ENCODE data around the gene AKAP10.

AKAP10 gene

DNA sequence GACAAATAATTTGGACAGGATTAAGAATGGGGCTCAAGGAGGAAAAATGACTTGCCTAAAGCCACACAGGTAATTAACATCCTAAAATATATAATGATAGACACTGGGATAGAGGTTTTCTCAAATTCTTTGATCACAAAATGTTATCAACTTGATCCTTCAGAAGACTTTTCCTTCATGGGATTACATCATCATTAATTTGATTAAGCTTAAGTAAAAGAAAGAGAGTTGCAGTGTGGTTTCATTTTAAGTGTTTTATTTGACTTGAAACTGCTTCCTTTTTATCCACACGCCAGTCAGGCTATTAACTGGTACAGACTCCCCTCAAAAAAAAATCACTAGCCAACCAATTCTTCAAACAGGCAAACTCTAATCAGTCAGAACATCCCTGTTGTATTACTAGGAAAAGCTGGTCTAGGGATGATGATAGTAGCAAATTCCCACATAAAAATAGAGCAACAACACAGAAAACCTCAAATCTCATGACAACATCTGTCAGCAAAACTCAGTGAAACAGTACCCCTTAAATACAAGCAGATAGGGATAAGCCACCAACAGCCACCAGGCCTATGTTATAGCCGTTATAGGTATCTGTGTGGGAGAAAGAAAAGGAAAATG is 32.5 kb downstream of the AKAP10 start:
- WGBS (ENCODE audit: insufficient coverage, insufficient read length) = no CpG with 5 or more reads among the region's 2 CpGs
- Histone ChIP-seq H3K27me3 (ENCODE audit: control insufficient read depth, insufficient read depth, low read length) (no peaks in the 10 kb centered on the region), H3K9me3 (ENCODE audit: control insufficient read depth, insufficient read depth, low read length) (no peaks in the 10 kb centered on the region), H3K27ac (ENCODE audit: low read length) (no peak overlapping the region), H3K36me3 (ENCODE audit: control insufficient read depth, insufficient read depth, low read length) (peaks cover 6% of the 10 kb centered on the region), H3K4me3 (ENCODE audit: low read length) (no peak overlapping the region), H3K4me1 (ENCODE audit: control insufficient read depth, insufficient read depth, low read length) (no peaks in the 10 kb centered on the region)
- DNase-seq (ENCODE audit: low read depth, low spot score) = no peak

DNA sequence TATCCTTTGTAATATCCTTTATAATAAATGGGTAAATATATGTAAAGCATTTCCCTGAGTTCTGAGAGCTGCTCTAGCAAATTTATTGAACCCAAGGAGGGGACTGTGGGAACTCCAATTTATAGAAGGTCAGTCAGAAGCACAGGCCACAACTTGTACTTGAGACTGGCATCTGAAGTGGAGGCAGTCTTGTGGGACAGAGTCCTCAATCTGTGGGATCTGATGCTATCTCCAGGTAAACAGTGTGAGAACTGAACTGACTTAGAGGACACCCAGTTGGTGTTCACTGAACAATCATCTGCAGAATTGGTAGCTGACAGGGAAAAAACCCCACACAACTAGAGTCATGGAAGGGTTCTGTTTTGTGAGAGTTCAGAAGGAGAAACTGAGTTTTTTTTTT is 34.0 kb downstream of the AKAP10 start:
- Histone ChIP-seq H3K27me3 (ENCODE audit: control insufficient read depth, insufficient read depth, low read length) (no peaks in the 10 kb centered on the region), H3K27ac (ENCODE audit: low read length) (no peak overlapping the region)
- DNase-seq (ENCODE audit: low read depth, low spot score) = no peak

DNA sequence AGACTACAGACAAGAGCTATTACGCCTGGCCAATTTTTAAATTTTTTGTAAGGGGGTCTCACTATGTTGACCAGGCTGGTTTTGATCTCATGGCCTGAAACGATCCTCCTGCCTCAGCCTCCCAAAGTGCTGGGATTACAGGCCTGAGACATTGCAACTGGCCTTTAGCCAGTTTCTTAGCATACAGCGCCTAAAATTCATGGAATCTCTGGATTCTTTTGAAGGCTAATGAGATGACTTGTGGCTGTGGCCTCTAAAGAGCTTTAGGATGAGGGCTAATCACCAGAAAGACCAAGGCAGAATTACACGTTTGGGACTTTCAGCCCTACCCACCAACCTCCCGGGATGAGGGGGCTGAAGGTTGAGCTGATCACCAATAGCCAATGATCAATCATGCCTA is 34.6 kb downstream of the AKAP10 start:
- no CpG with 5 or more reads among the region's 5 CpGs for WGBS (ENCODE audit: insufficient coverage, insufficient read length)
- no peaks in the 10 kb centered on the region for H3K27me3 ChIP-seq (ENCODE audit: control insufficient read depth, insufficient read depth, low read length)
- no peaks in the 10 kb centered on the region for H3K9me3 ChIP-seq (ENCODE audit: control insufficient read depth, insufficient read depth, low read length)
- H3K4me1 ChIP-seq (ENCODE audit: control insufficient read depth, insufficient read depth, low read length) = no peaks in the 10 kb centered on the region
- DNase-seq (ENCODE audit: low read depth, low spot score) = no peak
- no peak overlapping the region for H3K27ac ChIP-seq (ENCODE audit: low read length)
- H3K4me3 ChIP-seq (ENCODE audit: low read length) = no peak overlapping the region
- peaks cover 14% of the 10 kb centered on the region for H3K36me3 ChIP-seq (ENCODE audit: control insufficient read depth, insufficient read depth, low read length)

More for the DNA sequence above, 34.0 kb downstream of the AKAP10 start:
- Histone ChIP-seq H3K9me3 (ENCODE audit: control insufficient read depth, insufficient read depth, low read length) (no peaks in the 10 kb centered on the region), H3K4me3 (ENCODE audit: low read length) (no peak overlapping the region), H3K4me1 (ENCODE audit: control insufficient read depth, insufficient read depth, low read length) (no peaks in the 10 kb centered on the region), H3K36me3 (ENCODE audit: control insufficient read depth, insufficient read depth, low read length) (peaks cover 13% of the 10 kb centered on the region)

DNA sequence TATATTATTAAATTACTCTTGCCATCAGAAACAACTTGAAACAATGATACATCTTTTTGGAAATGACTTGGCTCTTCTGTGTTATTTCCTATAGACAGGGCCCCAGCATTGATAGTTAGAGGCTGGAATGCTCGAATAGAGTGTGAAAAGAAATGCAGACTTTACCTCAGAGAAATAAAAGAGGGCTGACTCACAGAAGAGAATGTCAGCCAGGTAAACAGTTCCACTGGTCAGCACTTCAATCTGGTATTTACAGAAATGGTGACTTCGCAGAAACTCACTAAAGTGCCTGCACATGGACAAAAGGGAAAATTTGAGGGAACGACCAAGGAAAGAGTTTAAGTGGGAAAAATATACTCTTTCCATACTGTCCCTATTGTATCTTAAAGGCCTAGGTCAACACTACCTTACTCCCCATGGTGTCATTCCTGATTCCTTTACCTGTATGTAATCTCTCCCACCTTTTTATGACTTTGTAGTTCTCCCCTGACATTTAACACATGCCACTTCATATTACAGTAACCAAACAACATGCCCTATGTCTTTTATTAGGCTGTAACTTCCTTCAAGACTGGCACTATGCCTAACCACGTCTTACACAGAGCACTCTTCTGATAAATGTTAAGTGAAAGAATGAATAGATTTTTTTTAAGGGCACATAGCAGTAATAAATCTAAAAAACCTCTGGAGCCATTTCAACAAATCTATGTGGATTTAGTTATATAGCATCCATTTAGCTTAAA is 36.7 kb downstream of the AKAP10 start:
- WGBS (ENCODE audit: insufficient coverage, insufficient read length) = no CpG with 5 or more reads among the region's 4 CpGs
- no peaks in the 10 kb centered on the region for H3K27me3 ChIP-seq (ENCODE audit: control insufficient read depth, insufficient read depth, low read length)
- no peaks in the 10 kb centered on the region for H3K9me3 ChIP-seq (ENCODE audit: control insufficient read depth, insufficient read depth, low read length)
- H3K4me1 ChIP-seq (ENCODE audit: control insufficient read depth, insufficient read depth, low read length) = no peaks in the 10 kb centered on the region
- DNase-seq (ENCODE audit: low read depth, low spot score) = no peak
- H3K4me3 ChIP-seq (ENCODE audit: low read length) = no peak overlapping the region
- no peak overlapping the region for H3K27ac ChIP-seq (ENCODE audit: low read length)
- peaks cover 12% of the 10 kb centered on the region; the same call in 1 of the 2 replicates for H3K36me3 ChIP-seq (ENCODE audit: control insufficient read depth, insufficient read depth, low read length)

DNA sequence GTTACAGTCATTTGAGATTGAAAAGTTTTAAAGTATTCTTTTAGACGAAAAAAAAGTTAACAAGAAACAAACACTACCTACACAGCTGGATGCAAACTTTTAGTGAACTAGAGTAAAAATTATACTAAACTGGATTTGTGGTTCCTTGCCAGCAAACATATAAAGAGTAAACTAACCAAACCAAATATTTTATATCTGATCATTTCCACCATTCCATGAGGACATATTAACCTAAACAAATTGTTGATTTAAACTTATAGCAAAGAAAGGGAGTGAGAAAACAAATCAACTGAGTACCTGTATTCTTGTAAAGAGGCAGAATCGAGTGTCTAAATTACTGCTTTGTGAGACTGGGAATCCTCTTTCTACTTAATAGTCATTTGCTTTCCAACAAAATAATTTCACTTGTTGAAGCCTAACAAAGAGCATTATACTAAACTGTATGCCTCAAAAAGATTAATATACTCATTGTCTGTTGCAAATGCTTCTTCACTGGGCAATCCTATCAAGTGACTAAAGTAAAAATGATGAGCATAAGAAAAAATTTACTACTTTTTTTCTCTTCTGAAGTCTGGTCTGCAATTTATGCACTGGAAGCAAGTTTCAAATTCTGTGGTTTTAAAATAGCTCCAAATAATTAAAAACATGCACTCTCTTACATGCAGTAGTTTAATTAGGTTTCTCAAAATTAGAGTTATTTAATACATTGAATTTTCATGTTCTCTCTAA is 37.5 kb downstream of the AKAP10 start:
- no CpG with 5 or more reads among the region's 2 CpGs for WGBS (ENCODE audit: insufficient coverage, insufficient read length)
- H3K27me3 ChIP-seq (ENCODE audit: control insufficient read depth, insufficient read depth, low read length) = no peaks in the 10 kb centered on the region
- no peak overlapping the region for H3K4me3 ChIP-seq (ENCODE audit: low read length)
- H3K9me3 ChIP-seq (ENCODE audit: control insufficient read depth, insufficient read depth, low read length) = no peaks in the 10 kb centered on the region
- DNase-seq (ENCODE audit: low read depth, low spot score) = no peak
- peaks cover 12% of the 10 kb centered on the region; the same call in 1 of the 2 replicates for H3K36me3 ChIP-seq (ENCODE audit: control insufficient read depth, insufficient read depth, low read length)
- no peaks in the 10 kb centered on the region for H3K4me1 ChIP-seq (ENCODE audit: control insufficient read depth, insufficient read depth, low read length)
- no peak overlapping the region for H3K27ac ChIP-seq (ENCODE audit: low read length)

DNA sequence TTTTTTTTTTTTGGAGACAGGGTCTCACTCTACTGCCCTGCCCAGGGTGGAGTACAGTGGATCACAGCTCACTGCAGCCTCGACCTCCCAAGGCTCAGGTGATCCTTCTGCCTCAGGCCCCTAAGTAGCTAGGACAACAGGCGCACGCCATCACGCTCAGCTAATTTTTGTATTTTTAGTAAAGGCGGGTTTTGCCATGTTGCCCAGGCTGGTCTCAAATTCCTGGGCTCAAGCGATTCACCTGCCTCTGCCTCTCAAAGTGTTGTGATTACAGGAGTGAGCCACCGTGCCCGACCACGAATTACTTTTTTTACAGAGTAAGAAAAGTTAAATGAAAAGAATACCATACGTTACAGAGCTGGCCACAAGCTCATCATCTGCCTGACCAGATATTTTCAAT is 38.9 kb downstream of the AKAP10 start:
- Histone ChIP-seq H3K9me3 (ENCODE audit: control insufficient read depth, insufficient read depth, low read length) (no peaks in the 10 kb centered on the region), H3K36me3 (ENCODE audit: control insufficient read depth, insufficient read depth, low read length) (peaks cover 20% of the 10 kb centered on the region; the same call in 1 of the 2 replicates), H3K4me1 (ENCODE audit: control insufficient read depth, insufficient read depth, low read length) (no peaks in the 10 kb centered on the region), H3K27me3 (ENCODE audit: control insufficient read depth, insufficient read depth, low read length) (no peaks in the 10 kb centered on the region), H3K27ac (ENCODE audit: low read length) (no peak overlapping the region), H3K4me3 (ENCODE audit: low read length) (no peak overlapping the region)
- no CpG with 5 or more reads among the region's 10 CpGs for WGBS (ENCODE audit: insufficient coverage, insufficient read length)
- DNase-seq (ENCODE audit: low read depth, low spot score) = no peak

DNA sequence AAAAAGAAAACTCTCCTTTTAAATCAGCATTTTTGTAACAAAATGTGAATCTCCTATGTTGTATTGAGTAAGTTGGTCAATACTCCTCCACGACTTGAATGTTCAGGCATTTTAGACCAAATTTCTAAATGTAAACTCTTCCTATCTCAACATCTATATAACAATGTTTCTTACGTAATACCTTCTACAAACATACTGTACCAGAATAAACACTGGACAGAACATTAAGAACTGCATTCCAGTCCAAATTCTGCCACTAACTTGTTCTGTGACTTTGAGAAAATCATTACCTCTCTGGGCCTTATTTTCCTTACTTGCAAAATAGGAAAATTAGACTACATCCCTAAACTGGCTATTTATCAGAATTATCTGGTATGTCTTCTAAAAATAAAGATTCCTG is 40.1 kb downstream of the AKAP10 start:
- Histone ChIP-seq H3K4me1 (ENCODE audit: control insufficient read depth, insufficient read depth, low read length) (no peaks in the 10 kb centered on the region), H3K4me3 (ENCODE audit: low read length) (no peak overlapping the region), H3K27me3 (ENCODE audit: control insufficient read depth, insufficient read depth, low read length) (no peaks in the 10 kb centered on the region), H3K36me3 (ENCODE audit: control insufficient read depth, insufficient read depth, low read length) (peaks cover 20% of the 10 kb centered on the region; the same call in 1 of the 2 replicates), H3K27ac (ENCODE audit: low read length) (no peak overlapping the region), H3K9me3 (ENCODE audit: control insufficient read depth, insufficient read depth, low read length) (no peaks in the 10 kb centered on the region)
- 100% methylated on average over 1 of the region's 2 CpGs for WGBS (ENCODE audit: insufficient coverage, insufficient read length)
- DNase-seq (ENCODE audit: low read depth, low spot score) = no peak

DNA sequence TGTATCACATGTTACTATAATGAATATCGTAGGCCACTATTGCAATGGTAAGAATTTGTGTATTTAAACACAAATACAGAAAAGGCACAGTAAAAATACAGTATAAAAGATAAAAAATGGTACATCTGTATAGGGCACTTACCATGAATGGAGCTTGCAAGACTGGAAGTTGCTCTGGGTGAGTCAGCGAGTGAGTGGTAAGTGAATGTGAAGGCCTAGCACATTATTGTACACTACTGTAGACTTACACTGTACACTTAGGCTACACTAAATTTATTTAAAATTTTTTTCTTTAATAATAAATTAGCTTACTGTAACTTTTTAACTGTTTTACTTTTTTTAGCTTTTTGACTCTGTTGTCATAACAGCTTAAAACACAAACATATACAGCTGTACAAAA is 42.5 kb downstream of the AKAP10 start:
- Histone ChIP-seq H3K9me3 (ENCODE audit: control insufficient read depth, insufficient read depth, low read length) (no peaks in the 10 kb centered on the region), H3K4me3 (ENCODE audit: low read length) (no peak overlapping the region), H3K27me3 (ENCODE audit: control insufficient read depth, insufficient read depth, low read length) (no peaks in the 10 kb centered on the region), H3K36me3 (ENCODE audit: control insufficient read depth, insufficient read depth, low read length) (peaks cover 20% of the 10 kb centered on the region; the same call in 1 of the 2 replicates), H3K4me1 (ENCODE audit: control insufficient read depth, insufficient read depth, low read length) (no peaks in the 10 kb centered on the region), H3K27ac (ENCODE audit: low read length) (no peak overlapping the region)
- no CpG with 5 or more reads among the region's 2 CpGs for WGBS (ENCODE audit: insufficient coverage, insufficient read length)
- no peak for DNase-seq (ENCODE audit: low read depth, low spot score)

DNA sequence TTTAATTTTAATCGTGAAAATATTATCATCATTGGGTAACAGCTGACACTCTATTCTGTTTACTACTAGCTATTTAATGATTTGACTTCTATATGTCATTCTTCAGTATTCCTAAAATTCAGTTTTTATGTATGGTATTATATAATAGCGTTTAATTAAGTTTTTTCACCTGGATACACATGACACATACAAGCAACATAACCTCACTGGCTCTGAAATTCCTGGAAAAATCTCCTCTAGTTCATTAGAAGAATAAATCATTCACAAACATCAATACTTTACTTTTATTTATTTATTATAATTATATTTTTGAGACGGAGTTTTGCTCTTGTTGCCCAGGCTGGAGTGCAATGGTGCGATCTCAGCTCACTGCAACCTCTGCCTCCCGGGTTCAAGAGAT is 44.0 kb downstream of the AKAP10 start:
- no peak for DNase-seq (ENCODE audit: low read depth, low spot score)
- Histone ChIP-seq H3K4me3 (ENCODE audit: low read length) (no peak overlapping the region), H3K4me1 (ENCODE audit: control insufficient read depth, insufficient read depth, low read length) (no peaks in the 10 kb centered on the region), H3K9me3 (ENCODE audit: control insufficient read depth, insufficient read depth, low read length) (no peaks in the 10 kb centered on the region), H3K27ac (ENCODE audit: low read length) (no peak overlapping the region), H3K27me3 (ENCODE audit: control insufficient read depth, insufficient read depth, low read length) (no peaks in the 10 kb centered on the region), H3K36me3 (ENCODE audit: control insufficient read depth, insufficient read depth, low read length) (peaks cover 13% of the 10 kb centered on the region; the same call in 1 of the 2 replicates)
- no CpG with 5 or more reads among the region's 5 CpGs for WGBS (ENCODE audit: insufficient coverage, insufficient read length)

DNA sequence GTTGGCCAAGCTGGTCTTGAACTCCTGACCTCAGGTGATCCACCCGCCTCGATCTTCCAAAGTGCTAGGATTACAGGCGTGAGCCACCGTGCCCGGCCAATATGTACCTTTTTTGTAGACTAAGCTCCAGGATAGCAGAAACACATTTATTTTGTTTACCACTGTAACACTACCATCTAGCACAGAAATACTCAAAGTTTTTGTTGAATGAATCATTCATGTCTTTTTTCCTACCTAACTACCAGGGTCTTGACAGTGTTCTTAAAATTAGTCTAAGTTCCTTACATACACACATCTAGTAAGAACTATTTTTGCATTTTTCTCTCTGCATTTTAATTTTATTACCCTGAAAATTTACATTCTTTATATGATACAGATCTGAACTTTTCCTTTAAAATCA is 44.4 kb downstream of the AKAP10 start:
- no peaks in the 10 kb centered on the region for H3K4me1 ChIP-seq (ENCODE audit: control insufficient read depth, insufficient read depth, low read length)
- peaks cover 12% of the 10 kb centered on the region; the same call in 1 of the 2 replicates for H3K36me3 ChIP-seq (ENCODE audit: control insufficient read depth, insufficient read depth, low read length)
- no peaks in the 10 kb centered on the region for H3K9me3 ChIP-seq (ENCODE audit: control insufficient read depth, insufficient read depth, low read length)
- H3K4me3 ChIP-seq (ENCODE audit: low read length) = no peak overlapping the region
- DNase-seq (ENCODE audit: low read depth, low spot score) = no peak
- no peak overlapping the region for H3K27ac ChIP-seq (ENCODE audit: low read length)
- no peaks in the 10 kb centered on the region for H3K27me3 ChIP-seq (ENCODE audit: control insufficient read depth, insufficient read depth, low read length)
- WGBS (ENCODE audit: insufficient coverage, insufficient read length) = no CpG with 5 or more reads among the region's 5 CpGs
